HFF-Myc (cell line): Measurements from ENCODE around the gene CTSC.

Experiments
- DNase-seq: peaks from one replicate; pipeline ENCODE4 v3.0.0-alpha.2; 2011; ENCODE audit warnings: low read depth; ENCODE audit errors: extremely low read depth
- H3K4me3 ChIP-seq: replicated peaks from 2 replicates; pipeline ENCODE4 v1.5.1; 2011; ENCODE audit warnings: low read depth, mild to moderate bottlenecking, control low read depth, low read length
- TF ChIP-seq, protein P1 (sequence below): IDR thresholded peaks from 2 replicates; pipeline ENCODE4 v1.5.1; 2012; ENCODE audit warnings: mild to moderate bottlenecking, low read depth, low read length, control low read depth; ENCODE audit errors: missing control alignments

The CTSC gene

DNA sequence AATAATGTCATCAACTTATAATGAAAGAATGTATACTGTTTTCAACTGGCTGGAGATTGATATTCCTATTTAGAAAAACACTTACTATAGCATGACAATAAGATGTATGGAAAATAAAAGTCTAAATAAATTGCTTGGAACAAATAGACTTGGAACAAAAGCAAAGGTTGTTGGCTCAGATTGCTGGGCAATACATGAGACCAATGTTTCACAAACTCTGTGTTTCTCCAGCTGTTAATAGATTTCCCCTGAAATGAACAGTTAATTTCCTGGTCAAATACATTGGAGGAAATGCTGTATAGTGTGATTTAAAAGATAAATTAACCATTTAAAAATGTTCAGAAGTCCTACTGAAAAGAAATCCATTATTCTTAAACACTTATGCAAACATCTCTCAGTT is 40.1 kb upstream of the CTSC start:
- H3K4me3 ChIP-seq, result no peak overlapping the region
- no peak for DNase-seq
- TF ChIP-seq, protein P1, sequence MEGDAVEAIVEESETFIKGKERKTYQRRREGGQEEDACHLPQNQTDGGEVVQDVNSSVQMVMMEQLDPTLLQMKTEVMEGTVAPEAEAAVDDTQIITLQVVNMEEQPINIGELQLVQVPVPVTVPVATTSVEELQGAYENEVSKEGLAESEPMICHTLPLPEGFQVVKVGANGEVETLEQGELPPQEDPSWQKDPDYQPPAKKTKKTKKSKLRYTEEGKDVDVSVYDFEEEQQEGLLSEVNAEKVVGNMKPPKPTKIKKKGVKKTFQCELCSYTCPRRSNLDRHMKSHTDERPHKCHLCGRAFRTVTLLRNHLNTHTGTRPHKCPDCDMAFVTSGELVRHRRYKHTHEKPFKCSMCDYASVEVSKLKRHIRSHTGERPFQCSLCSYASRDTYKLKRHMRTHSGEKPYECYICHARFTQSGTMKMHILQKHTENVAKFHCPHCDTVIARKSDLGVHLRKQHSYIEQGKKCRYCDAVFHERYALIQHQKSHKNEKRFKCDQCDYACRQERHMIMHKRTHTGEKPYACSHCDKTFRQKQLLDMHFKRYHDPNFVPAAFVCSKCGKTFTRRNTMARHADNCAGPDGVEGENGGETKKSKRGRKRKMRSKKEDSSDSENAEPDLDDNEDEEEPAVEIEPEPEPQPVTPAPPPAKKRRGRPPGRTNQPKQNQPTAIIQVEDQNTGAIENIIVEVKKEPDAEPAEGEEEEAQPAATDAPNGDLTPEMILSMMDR, result no peak

DNA sequence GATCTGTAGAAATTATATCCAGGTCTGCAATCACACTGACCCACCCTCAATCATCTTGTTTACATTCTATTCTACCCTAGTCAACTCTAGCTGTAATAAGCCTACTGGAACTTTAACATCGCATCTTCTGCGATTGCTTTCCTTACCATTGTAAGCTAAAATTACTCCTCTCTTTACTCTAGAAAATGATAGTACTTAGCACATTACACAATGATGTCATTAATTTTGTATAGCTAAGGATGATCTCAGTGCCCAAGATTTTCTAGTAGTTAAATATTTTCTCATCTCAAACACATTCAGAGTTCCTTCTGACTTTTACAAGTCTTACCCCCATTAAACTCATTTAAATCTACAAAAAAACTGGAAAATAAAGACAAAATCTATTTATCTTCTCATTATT is 39.6 kb upstream of the CTSC start:
- TF ChIP-seq, protein P1, result no peak
- no peak for DNase-seq
- H3K4me3 ChIP-seq, result no peak overlapping the region

DNA sequence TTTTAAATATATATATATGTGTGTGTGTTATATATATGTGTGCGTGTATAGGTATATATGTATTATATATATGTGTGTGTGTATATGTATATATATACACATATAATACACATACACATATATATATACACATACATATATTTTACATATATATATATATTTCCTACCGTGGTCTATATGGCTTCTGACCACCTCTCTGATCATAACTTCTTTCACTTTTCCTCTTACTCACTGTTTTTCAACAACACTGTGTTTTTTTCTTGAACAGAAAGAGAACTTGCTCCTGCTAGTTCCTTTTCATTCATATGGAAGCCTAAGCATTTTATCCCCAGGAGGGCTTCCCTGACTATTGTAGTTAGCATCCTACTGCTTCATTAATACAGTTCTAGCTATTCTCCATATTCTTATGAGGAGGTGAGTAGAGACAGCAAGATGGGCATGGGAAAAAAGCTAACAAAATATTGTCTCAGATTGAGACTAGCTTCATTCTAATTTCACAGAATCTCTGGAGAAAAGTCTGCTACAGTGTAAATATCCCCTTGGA is 38.5 kb upstream of the CTSC start:
- H3K4me3 ChIP-seq, result no peak overlapping the region
- TF ChIP-seq, protein P1, result no peak
- no peak for DNase-seq

DNA sequence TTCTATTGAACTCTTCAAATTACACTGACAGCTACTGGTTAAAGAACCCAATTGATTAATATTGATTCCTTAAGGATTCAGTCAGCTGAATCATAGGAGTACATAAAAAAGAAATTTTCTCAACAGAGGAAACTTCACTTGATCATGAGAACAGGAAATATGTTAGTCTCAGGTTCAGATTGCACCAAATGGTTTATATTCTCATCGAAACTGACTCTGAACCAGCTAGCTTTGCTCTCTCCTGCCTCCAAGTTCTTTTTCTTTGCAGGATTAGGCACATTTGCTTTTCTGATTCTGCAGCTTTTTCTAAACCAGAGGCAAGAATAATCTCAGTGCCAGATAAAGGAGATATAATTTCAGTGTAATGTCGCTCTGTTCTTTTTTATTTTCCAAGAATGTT is 33.2 kb upstream of the CTSC start:
- no peak for DNase-seq
- H3K4me3 ChIP-seq, result no peak overlapping the region
- TF ChIP-seq, protein P1, result no peak

DNA sequence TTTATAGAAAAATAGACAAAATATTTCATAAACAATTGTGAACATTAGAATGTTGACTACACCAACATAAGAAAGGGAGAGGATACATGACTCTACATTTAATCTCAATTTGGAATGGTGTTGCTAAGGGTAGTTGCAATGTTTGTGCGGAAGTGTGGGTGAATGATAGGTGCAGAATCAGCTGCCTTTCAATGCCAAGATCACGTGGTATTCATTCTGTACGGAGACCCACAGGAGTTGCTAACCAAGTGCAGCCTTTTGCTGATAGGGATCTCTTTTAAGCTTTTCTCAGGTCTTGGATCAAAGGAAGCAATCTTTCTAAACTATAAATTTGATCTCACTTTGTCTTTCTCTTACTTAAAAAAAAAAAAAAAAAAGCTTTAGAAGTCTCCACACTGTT is 29.8 kb upstream of the CTSC start:
- TF ChIP-seq, protein P1, result no peak
- no peak overlapping the region for H3K4me3 ChIP-seq
- no peak for DNase-seq

DNA sequence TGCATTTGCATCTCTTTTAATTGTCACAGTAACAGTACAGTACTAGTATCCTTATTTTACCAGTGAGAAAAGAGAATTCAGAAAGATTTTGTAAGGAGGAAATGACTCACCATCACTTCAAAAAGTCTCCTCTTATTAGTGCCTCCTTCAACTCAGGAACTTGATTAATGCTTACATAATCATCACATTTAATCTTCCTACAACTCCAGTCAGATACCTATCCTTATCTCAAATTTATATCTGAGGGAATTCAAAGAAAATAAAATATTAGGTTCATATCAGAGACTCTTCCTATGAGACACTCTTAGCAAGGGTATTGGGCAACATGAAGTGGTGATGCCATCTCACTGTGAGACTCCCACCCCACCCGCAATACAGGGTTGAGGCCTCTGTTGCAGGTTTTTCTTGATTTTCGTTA is 26.1 kb upstream of the CTSC start:
- DNase-seq, result no peak
- TF ChIP-seq, protein P1, result no peak
- H3K4me3 ChIP-seq, result no peak overlapping the region

DNA sequence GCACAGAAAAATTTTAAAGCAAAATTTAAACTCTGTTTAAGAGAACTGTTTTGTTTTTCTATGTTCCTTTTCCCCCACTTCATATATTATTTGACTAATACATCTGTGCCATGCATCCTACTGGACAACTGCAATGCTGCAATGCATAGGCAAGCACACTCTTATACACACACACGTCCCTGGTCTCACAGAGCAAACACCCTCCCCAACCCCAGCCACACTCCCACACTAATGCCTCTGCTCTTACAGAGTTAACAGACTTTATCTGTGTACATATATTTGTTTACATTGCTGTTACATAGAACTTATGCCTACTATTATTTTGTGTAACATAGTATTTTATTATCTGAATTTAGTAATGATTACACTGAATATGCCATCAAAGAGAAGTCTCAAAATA is 25.5 kb upstream of the CTSC start:
- H3K4me3 ChIP-seq, result no peak overlapping the region
- TF ChIP-seq, protein P1, result no peak
- DNase-seq, result no peak
